Nephron (organoid): ENCODE results near the gene FMNL2.
A peak's percentile ranks its signal among the peaks of the same experiment; 100 is the strongest.

Experiments
- H3K27ac Mint-ChIP-seq, 3 experiments: 2 replicates each; pipeline ENCODE4 v1.8.0; 2020; ENCODE audit warnings: mixed read lengths in 3 of 3, mild to moderate bottlenecking in 2 of 3, moderate library complexity in 1 of 3
- H3K27me3 Mint-ChIP-seq: 2 replicates; pipeline ENCODE4 v1.8.0; 2021; ENCODE audit warnings: low read depth, mild to moderate bottlenecking, moderate library complexity, mixed read lengths
- H3K36me3 Mint-ChIP-seq: 2 replicates; pipeline ENCODE4 v1.8.0; 2020; ENCODE audit warnings: low read depth, mixed read lengths
- H3K4me1 Mint-ChIP-seq: 2 replicates; pipeline ENCODE4 v1.8.0; 2020; ENCODE audit warnings: mixed read lengths
- H3K4me3 Mint-ChIP-seq, 3 experiments: 2 replicates each; pipeline ENCODE4 v1.8.0; 2020; ENCODE audit warnings: mild to moderate bottlenecking in 3 of 3, mixed read lengths in 3 of 3, moderate library complexity in 2 of 3
- H3K9me3 Mint-ChIP-seq: 2 replicates; pipeline ENCODE4 v1.8.0; 2020; ENCODE audit warnings: mixed read lengths
- TF ChIP-seq, protein P1 (sequence below), 3 experiments: fragments of 200-600 bp; sonication (generic); IDR thresholded peaks; one replicate each; pipeline ENCODE4 v1.5.0; 2021; ENCODE audit warnings: antibody characterized with exemption in 3 of 3; ENCODE audit not compliant: unreplicated experiment in 3 of 3

Gene FMNL2

DNA sequence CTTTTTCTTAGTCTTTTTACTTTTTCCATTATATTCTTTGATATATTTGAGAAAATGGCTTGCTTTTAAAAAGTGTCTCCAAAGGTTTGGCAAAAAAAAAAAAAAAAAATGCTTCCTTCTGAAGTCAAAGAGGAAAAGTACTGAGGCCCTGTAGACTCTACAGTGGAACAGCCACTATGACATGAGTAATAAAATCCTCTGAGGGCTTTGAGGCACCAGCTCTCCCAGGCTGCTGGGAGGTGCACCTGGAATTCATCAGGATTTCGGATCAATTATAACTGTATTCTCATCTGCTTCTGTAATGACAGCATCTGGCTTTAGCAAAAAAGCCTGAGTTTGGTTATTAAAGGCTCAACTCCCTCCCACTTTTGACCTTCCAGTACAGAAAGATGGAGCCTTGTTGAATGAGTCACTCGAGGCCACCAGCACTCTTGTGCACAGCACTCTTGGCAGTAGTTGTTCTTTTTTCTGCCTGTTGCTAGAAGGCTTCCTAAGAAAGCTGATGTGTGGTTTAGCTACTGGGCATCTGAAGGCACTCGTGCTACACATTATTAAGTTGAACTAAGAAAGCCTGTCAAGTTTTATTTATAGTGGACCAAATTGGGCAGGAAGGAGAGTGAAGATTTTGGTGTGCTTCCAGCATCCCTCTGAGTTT, 251.0 kb downstream of the FMNL2 start:
- peaks cover 79% of the 10 kb centered on the region for H3K4me1 Mint-ChIP-seq
- peak overlapping the region in 2 of 3 experiments; percentile 0 to 6 for H3K4me3 Mint-ChIP-seq
- H3K27me3 Mint-ChIP-seq, result no peaks in the 10 kb centered on the region
- TF ChIP-seq, protein P1, sequence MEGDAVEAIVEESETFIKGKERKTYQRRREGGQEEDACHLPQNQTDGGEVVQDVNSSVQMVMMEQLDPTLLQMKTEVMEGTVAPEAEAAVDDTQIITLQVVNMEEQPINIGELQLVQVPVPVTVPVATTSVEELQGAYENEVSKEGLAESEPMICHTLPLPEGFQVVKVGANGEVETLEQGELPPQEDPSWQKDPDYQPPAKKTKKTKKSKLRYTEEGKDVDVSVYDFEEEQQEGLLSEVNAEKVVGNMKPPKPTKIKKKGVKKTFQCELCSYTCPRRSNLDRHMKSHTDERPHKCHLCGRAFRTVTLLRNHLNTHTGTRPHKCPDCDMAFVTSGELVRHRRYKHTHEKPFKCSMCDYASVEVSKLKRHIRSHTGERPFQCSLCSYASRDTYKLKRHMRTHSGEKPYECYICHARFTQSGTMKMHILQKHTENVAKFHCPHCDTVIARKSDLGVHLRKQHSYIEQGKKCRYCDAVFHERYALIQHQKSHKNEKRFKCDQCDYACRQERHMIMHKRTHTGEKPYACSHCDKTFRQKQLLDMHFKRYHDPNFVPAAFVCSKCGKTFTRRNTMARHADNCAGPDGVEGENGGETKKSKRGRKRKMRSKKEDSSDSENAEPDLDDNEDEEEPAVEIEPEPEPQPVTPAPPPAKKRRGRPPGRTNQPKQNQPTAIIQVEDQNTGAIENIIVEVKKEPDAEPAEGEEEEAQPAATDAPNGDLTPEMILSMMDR (IDR thresholded peaks at IDR 0.05; ENCODE audit: unreplicated experiment in 3 of 3), result no peak
- H3K27ac Mint-ChIP-seq, result peak overlapping the region; percentile 82 to 93 (median 90)
- H3K36me3 Mint-ChIP-seq, result peaks cover 62% of the 10 kb centered on the region
- no peaks in the 10 kb centered on the region for H3K9me3 Mint-ChIP-seq

DNA sequence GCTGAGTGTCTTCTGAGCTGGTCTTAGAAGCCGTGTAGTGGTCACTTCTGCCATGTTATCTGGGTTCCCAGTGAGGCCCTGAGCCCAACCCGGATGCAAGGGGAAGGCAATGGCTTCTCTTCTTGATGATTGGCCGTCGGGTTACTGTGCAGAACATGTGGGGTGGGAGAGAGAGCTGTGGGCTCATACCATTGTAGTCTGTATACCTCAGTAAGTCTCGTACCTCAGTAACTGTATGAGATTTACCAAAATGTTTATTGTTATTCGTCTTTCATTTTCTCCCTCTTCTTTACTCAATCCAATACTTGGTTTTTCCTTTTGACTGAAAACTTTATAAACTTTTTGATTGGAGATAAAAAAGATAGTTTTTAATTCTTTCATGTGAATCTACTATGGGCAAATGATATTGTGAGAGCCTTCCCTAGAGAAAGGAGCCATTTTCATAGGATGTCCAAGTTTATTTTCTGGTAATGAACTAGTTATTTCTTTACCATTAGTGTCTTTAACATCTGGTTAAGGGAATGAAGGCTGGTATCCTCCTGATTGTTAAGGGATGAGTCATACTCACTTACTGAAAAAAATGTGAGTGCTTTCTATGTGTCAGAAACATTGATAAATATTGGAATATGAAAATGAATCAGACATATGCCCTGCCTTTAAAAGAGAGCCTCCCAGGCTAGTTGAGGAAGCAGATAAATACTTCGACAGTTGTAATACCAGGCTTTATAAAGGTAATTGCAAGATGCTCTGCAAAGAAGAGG, 252.4 kb downstream of the FMNL2 start:
- peak overlapping the region in 2 of 3 experiments; percentile 67 to 82 for H3K27ac Mint-ChIP-seq
- peaks cover 68% of the 10 kb centered on the region for H3K4me1 Mint-ChIP-seq
- no peak overlapping the region for H3K4me3 Mint-ChIP-seq
- H3K36me3 Mint-ChIP-seq, result peaks cover 53% of the 10 kb centered on the region
- H3K9me3 Mint-ChIP-seq, result no peaks in the 10 kb centered on the region
- no peaks in the 10 kb centered on the region for H3K27me3 Mint-ChIP-seq
- TF ChIP-seq, protein P1 (IDR thresholded peaks at IDR 0.05; ENCODE audit: unreplicated experiment in 3 of 3), result no peak

DNA sequence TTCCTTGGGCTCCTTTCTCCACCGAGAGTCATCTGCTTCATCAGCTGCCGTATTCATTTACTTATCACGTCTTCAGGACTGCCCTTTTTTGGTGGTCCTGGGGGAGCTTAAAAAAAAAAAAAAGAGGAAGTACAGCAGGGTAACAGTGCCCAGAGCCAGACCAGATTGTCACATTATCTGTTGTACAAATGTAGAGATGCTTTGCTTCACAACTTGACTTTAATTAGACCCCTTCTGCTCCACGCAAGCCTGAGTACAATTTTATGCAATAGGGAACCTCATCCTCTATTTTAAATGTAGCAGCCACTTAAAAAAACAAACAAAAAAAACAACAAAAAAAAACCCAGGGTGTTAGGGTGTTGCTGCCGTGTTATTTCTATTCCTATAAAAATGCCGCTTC, 254.0 kb downstream of the FMNL2 start:
- Mint-ChIP-seq H3K4me1 (peaks cover 67% of the 10 kb centered on the region), H3K36me3 (peaks cover 49% of the 10 kb centered on the region), H3K9me3 (no peaks in the 10 kb centered on the region), H3K27me3 (no peaks in the 10 kb centered on the region), H3K27ac (peak overlapping the region in 2 of 3 experiments; percentile 20 to 88), H3K4me3 (no peak overlapping the region)
- TF ChIP-seq, protein P1 (IDR thresholded peaks at IDR 0.05; ENCODE audit: unreplicated experiment in 3 of 3), result no peak

DNA sequence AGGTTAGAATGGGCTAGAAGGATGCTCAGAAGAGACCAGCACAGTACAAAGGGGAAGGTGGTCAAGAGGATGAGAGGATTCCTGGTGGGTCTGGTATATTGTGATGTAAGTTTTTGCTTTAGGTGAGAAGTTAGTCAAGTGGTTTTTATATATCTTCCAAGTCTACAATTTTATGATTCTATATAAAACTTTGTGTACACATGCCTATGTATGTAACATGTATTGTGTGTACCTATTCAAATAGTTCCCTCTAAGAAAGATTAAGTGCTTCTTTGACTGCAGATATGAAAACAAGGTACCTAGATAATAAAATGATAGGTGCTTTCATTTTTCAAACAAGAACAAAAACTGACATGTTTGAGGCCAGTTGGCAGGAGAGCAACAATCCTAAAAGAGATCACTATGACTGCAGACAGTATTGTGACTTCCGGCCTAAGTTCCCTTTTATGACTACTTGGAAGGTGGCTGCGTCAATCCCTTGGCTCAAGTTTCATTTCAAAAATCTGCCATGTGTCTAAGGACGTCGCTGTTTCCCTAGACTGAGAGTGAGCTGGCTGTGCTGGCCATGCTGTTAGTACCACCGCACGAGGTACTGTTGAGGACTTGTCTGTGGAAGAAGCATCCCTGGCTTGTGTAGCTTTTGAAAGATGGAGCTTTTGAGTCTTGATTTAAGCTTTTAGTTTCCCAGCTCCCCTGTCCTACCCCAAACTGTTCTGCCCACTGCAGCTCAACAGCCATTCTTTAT, 259.2 kb downstream of the FMNL2 start:
- Mint-ChIP-seq H3K27me3 (no peaks in the 10 kb centered on the region), H3K4me1 (peaks cover 30% of the 10 kb centered on the region), H3K4me3 (no peak overlapping the region), H3K9me3 (no peaks in the 10 kb centered on the region), H3K36me3 (peaks cover 37% of the 10 kb centered on the region), H3K27ac (peak overlapping the region; percentile 4 to 48 (median 22))
- TF ChIP-seq, protein P1 (IDR thresholded peaks at IDR 0.05; ENCODE audit: unreplicated experiment in 3 of 3), result no peak

DNA sequence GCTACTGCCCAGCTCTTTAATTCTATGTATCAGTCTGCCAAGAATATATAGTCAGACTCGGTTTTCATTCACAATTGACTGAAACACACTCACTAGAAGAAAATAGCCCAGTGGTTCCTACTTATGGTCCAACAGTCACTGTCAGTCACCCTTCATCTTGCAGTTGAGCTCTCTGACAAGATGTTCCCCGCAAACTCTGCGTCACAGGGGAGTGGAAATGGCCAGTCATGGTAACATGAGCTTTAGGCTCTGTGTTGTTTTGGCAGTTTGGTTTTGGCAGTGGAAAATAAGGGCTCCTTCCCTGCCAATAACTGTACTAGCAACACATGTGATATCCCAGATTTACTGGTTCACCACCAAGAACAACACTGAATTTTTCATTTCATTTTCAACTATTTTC, 259.8 kb downstream of the FMNL2 start:
- TF ChIP-seq, protein P1 (IDR thresholded peaks at IDR 0.05; ENCODE audit: unreplicated experiment in 3 of 3), result no peak
- Mint-ChIP-seq H3K36me3 (peaks cover 34% of the 10 kb centered on the region), H3K27me3 (no peaks in the 10 kb centered on the region), H3K9me3 (no peaks in the 10 kb centered on the region), H3K4me3 (no peak overlapping the region), H3K4me1 (peaks cover 29% of the 10 kb centered on the region), H3K27ac (peak overlapping the region in 2 of 3 experiments; percentile 4 to 48)
